ENCODE data around the gene GTF2IRD1.
A peak's percentile ranks its signal among the peaks of the same experiment; 100 is the strongest.

GTF2IRD1 gene

GRCh38 chr7:74582447-74583039 is 128.8 kb downstream of the GTF2IRD1 start:
- no peak overlapping the region for H3K4me3 ChIP-seq (ENCODE audit: low read depth, low read length)
- TF ChIP-seq CTCF (IDR thresholded peaks at IDR 0.05; ENCODE audit: borderline replicate concordance, insufficient read depth, low read depth, low read length): no peak

GRCh38 chr7:74583630-74584029 is 129.9 kb downstream of the GTF2IRD1 start:
- no peak overlapping the region for H3K4me3 ChIP-seq (ENCODE audit: low read depth, low read length)
- TF ChIP-seq CTCF (IDR thresholded peaks at IDR 0.05; ENCODE audit: borderline replicate concordance, insufficient read depth, low read depth, low read length): no peak

- no peak for TF ChIP-seq CTCF (IDR thresholded peaks at IDR 0.05; ENCODE audit: borderline replicate concordance, insufficient read depth, low read depth, low read length)
- no peak overlapping the region for H3K4me3 ChIP-seq (ENCODE audit: low read depth, low read length)
Observed at GRCh38 chr7:74584160-74584954, 130.7 kb downstream of the GTF2IRD1 start.

- no peak overlapping the region for H3K4me3 ChIP-seq (ENCODE audit: low read depth, low read length)
- TF ChIP-seq CTCF (IDR thresholded peaks at IDR 0.05; ENCODE audit: borderline replicate concordance, insufficient read depth, low read depth, low read length): no peak
Observed at GRCh38 chr7:74585844-74586243, 132.1 kb downstream of the GTF2IRD1 start.

DNA sequence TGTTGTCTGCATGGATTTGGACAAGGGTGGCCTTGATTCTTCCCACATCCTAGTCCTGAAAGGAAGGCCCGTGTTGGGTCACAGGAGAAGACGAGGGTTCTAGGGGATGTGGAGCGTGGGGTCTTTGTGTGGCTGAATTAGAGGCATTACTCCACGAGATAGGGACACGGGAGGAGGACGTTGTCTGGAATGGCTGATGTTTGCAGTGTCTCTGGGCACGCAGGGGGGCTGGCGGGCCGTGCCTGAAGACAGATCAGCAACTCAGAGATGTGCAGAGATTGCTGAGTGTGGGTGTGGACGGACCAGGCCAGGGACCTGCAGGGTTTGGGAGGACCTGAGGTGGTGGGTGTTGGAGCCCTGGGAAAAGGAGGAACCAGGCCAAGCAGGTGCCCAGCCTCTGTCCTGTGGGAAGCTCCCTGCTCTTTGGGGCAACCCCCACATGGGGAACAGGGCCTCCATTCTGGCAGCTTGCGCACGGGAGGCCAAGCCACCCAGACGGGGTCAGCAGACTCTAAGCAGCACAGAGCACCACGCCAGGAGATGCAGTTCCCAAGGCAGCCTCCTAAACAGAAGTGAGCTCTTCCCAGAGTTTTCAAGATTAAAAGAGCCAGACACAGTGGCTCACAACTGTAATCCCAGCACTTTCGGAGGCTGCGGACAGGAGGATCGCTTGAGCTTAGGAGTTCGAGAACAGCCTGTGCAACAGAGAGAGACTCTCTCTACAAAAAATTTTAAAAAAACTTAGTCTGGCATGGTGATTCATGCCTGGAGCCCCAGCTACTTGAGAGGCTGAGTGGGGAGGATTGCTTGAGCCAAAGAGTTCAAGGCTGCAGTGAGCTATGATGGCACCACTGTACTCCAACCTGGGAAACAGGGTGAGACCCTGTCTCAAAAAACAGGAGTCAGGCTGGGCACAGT is 132.8 kb downstream of the GTF2IRD1 start:
- peak overlapping the region; percentile 2 for H3K4me3 ChIP-seq (ENCODE audit: low read depth, low read length)
- TF ChIP-seq CTCF (IDR thresholded peaks at IDR 0.05; ENCODE audit: borderline replicate concordance, insufficient read depth, low read depth, low read length): no peak

- no peak for TF ChIP-seq CTCF (IDR thresholded peaks at IDR 0.05; ENCODE audit: borderline replicate concordance, insufficient read depth, low read depth, low read length)
- H3K4me3 ChIP-seq (ENCODE audit: low read depth, low read length): peak overlapping the region; percentile 16
Observed at GRCh38 chr7:74587435-74588126, 133.9 kb downstream of the GTF2IRD1 start.
